H1 (cell line): ENCODE measurements around the gene MRPS2. TPM values are rescaled to one million over a fixed set of nuclear protein-coding genes. Genes with fewer than 3 reads are reported as not detected.

ENCODE experiments used
- CHD2 ChIP-seq: IDR thresholded peaks from 2 replicates; pipeline ENCODE4 v1.6.1; 2012; ENCODE audit warnings: low read length, improper control_type of control experiment
- SP1 ChIP-seq: IDR thresholded peaks from 2 replicates; pipeline ENCODE4 v1.6.1; 2011; ENCODE audit warnings: low read depth, low read length
- polyA plus RNA-seq, 7 experiments: library from polyadenylated mRNA; depleted of rRNA in 3 of 7; stranded (reverse) in 5 of 7; unstranded in 2 of 7; fragments of >200 nt in 5 of 7; fragments of 200-250 nt in 2 of 7; gene quantifications; 1 replicate in 5 of 7; 2 replicates in 1 of 7; 4 replicates in 1 of 7; pipeline versions ENCODE4 v1.2.1 to v1.2.3, GENCODE V29; 2011 to 2013; ENCODE audit warnings: missing spikeins in 2 of 7, mixed read lengths in 2 of 7
- total RNA-seq: library from RNA; stranded (reverse); fragmentation: NEBNext Ultra II Directional; extraction: Animal tissue kit (Norgen Biotek cat#: 25700); gene quantifications from 2 replicates; pipeline ENCODE4 v1.2.1, GENCODE V29; 2021

The MRPS2 gene
- total and polyA plus RNA-seq, 2 of the 8 experiments (the other 6 are each of a cell fraction or from before 2014, with no cell fraction given), result 78.6 to 476 TPM

- no peak for TF ChIP-seq CHD2
- no peak for TF ChIP-seq SP1
Measured at GRCh38 chr9:135461936-135462335, 38.5 kb upstream of the MRPS2 start (continued).
